Naive thymus-derived CD4-positive, alpha-beta T cell (primary cell): ENCODE data around the gene DOCK10. TPM values are rescaled to one million over a fixed set of nuclear protein-coding genes. Genes with fewer than 3 reads are reported as not detected.

Experiments
- ATAC-seq: fragments of 150-1000 bp; cut with Tn5 transposase; 2 replicates; pipeline ENCODE4 v1.10.0; 2021; ENCODE audit warnings: mild to moderate bottlenecking, moderate library complexity
- CTCF ChIA-PET: fragments of 350-600 bp; sonication (Branson Sonifier 250); formaldehyde crosslinking; loops from one replicate; lab custom pipeline; 2021; ENCODE audit warnings: antibody characterized with exemption; lab: Charles Lee
- POLR2A ChIA-PET: fragments of 350-600 bp; sonication (Branson Sonifier 250); formaldehyde crosslinking; loops from one replicate; lab custom pipeline; 2021; ENCODE audit warnings: antibody characterized with exemption, inconsistent platforms; lab: Charles Lee
- DNase-seq, 9 donors: peaks; one replicate each; pipeline versions ENCODE4 v3.0.0 to v3.0.0-alpha.2; 2020 to 2022; ENCODE audit warnings: mixed read lengths in 1 of 9
- H3K27ac ChIP-seq: one replicate; pipeline ENCODE4 v1.7.0; 2013; ENCODE audit warnings: mild to moderate bottlenecking, low read depth, low read length, moderate library complexity
- H3K27me3 ChIP-seq, 2 donors: one replicate each; pipeline ENCODE4 v1.7.0; 2013; ENCODE audit warnings: low read length in 2 of 2, mild to moderate bottlenecking in 2 of 2, moderate library complexity in 2 of 2; ENCODE audit not compliant: control insufficient read depth in 2 of 2, insufficient read depth in 2 of 2
- H3K36me3 ChIP-seq, 3 experiments: 1 replicate in 2 of 3; 2 replicates in 1 of 3; pipeline ENCODE4 v1.7.0; 2013; ENCODE audit warnings: low read length in 3 of 3, mild to moderate bottlenecking in 3 of 3, moderate library complexity in 1 of 3; ENCODE audit not compliant: insufficient read depth in 3 of 3, control insufficient read depth in 2 of 3
- H3K4me1 ChIP-seq, 2 donors: one replicate each; pipeline ENCODE4 v1.7.0; 2013; ENCODE audit warnings: low read length in 2 of 2, mild to moderate bottlenecking in 2 of 2, moderate library complexity in 1 of 2; ENCODE audit not compliant: control insufficient read depth in 2 of 2, insufficient read depth in 2 of 2
- H3K4me3 ChIP-seq: 2 replicates; pipeline ENCODE4 v1.7.0; 2013; ENCODE audit warnings: mild to moderate bottlenecking, low read length
- H3K9me3 ChIP-seq, 3 experiments: 1 replicate in 2 of 3; 2 replicates in 1 of 3; pipeline ENCODE4 v1.7.0; 2013; ENCODE audit warnings: low read length in 3 of 3; ENCODE audit not compliant: control insufficient read depth in 2 of 3
- H3K27ac Mint-ChIP-seq, 9 donors: one replicate each; pipeline ENCODE4 v1.8.0; 2020 to 2022; ENCODE audit warnings: mixed read lengths in 9 of 9, mild to moderate bottlenecking in 8 of 9, moderate library complexity in 5 of 9, inconsistent platforms in 2 of 9
- H3K27me3 Mint-ChIP-seq, 5 donors: one replicate each; pipeline ENCODE4 v1.8.0; 2021 to 2022; ENCODE audit warnings: mixed read lengths in 5 of 5, mild to moderate bottlenecking in 1 of 5
- H3K36me3 Mint-ChIP-seq, 5 donors: one replicate each; pipeline ENCODE4 v1.8.0; 2020 to 2022; ENCODE audit warnings: mixed read lengths in 5 of 5, mild to moderate bottlenecking in 3 of 5, inconsistent platforms in 1 of 5
- H3K4me1 Mint-ChIP-seq, 7 donors: one replicate each; pipeline ENCODE4 v1.8.0; 2020 to 2022; ENCODE audit warnings: mixed read lengths in 7 of 7, mild to moderate bottlenecking in 3 of 7, inconsistent platforms in 1 of 7
- H3K4me3 Mint-ChIP-seq, 10 donors: one replicate each; pipeline ENCODE4 v1.8.0; 2020 to 2022; ENCODE audit warnings: mild to moderate bottlenecking in 10 of 10, mixed read lengths in 10 of 10, moderate library complexity in 6 of 10, inconsistent platforms in 2 of 10
- H3K9me3 Mint-ChIP-seq, 11 donors: one replicate each; pipeline ENCODE4 v1.8.0; 2020 to 2022; ENCODE audit warnings: mixed read lengths in 11 of 11, mild to moderate bottlenecking in 4 of 11, inconsistent platforms in 1 of 11, moderate library complexity in 1 of 11
- intact Hi-C, 2 donors: fragments of 100-400 bp; cut with micrococcal nuclease; formaldehyde crosslinking; loops; one replicate each; pipeline ENCODE4 v1.15.1; 2023
- polyA plus RNA-seq, 2 donors: library from polyadenylated mRNA; unstranded; fragments of 300-500 nt; fragmentation: Illumina TruSeq; gene quantifications; one replicate each; pipeline ENCODE4 v1.2.3, GENCODE V29; 2021
- total RNA-seq, 6 experiments: library from RNA in 5 of 6; stranded (reverse) in 5 of 6; gene quantifications; 1 replicate in 5 of 6; 2 replicates in 1 of 6; pipeline ENCODE4 v1.2.3 and lab custom pipeline; 2021 to 2026

Gene DOCK10
- total and polyA plus RNA-seq, 7 experiments from 2014 or later, result 64.2 to 275 (median 211) TPM

GRCh38 chr2:224841910-224842309 lies 200.4 kb downstream of the DOCK10 start:
- Histone ChIP-seq H3K9me3 (no peaks in the 10 kb centered on the region), H3K27ac (no peak overlapping the region), H3K4me3 (no peak overlapping the region), H3K27me3 (no peaks in the 10 kb centered on the region), H3K4me1 (no peaks in the 10 kb centered on the region), H3K36me3 (peaks cover 40 to 94% (median 46%) of the 10 kb centered on the region in 3 experiments)
- Mint-ChIP-seq H3K27me3 (no peaks in the 10 kb centered on the region), H3K4me3 (no peak overlapping the region), H3K9me3 (peaks cover 0 to 8% (median 4%) of the 10 kb centered on the region in 11 donors), H3K4me1 (peaks cover 0 to 6% (median 0%) of the 10 kb centered on the region in 7 donors), H3K36me3 (peaks cover 42 to 83% (median 73%) of the 10 kb centered on the region in 5 donors), H3K27ac (peak overlapping the region in 3 of 9 donors; percentile 39 to 84 (median 43))
- ATAC-seq (no peak), DNase-seq (no peak)
- ChIA-PET CTCF (interaction anchor here (1.7 kb wide), 1 partner anchor 10 kb away, joined by 5 read pairs; no protein-coding TSS in a partner anchor), POLR2A (no interaction called here)
- intact Hi-C loops, result loop anchor here (2.0 to 10.0 kb wide), 3 partner anchors 13 to 57 kb away; no protein-coding TSS in a partner anchor

GRCh38 chr2:224838335-224838734 lies 203.9 kb downstream of the DOCK10 start:
- H3K4me1 ChIP-seq, result no peaks in the 10 kb centered on the region
- ChIA-PET CTCF (no interaction called here), POLR2A (interaction anchor here (0.6 to 1.1 kb wide), 3 partner anchors 8 to 49 kb away, joined by 3 to 4 read pairs (median 3); no protein-coding TSS in a partner anchor)
- H3K27ac ChIP-seq, result no peak overlapping the region
- H3K9me3 Mint-ChIP-seq, result peaks cover 0 to 9% (median 4%) of the 10 kb centered on the region in 11 donors
- H3K36me3 Mint-ChIP-seq, result peaks cover 54 to 77% (median 62%) of the 10 kb centered on the region in 5 donors
- no peak overlapping the region for H3K4me3 ChIP-seq
- DNase-seq, result no peak
- H3K4me3 Mint-ChIP-seq, result no peak overlapping the region
- intact Hi-C loops, result loop anchor here in 1 of 2 donors (5.0 kb wide), 1 partner anchor 36 kb away; no protein-coding TSS in a partner anchor
- peaks cover 41 to 90% (median 51%) of the 10 kb centered on the region in 3 experiments for H3K36me3 ChIP-seq
- ATAC-seq, result no peak
- H3K27ac Mint-ChIP-seq, result no peak overlapping the region
- no peaks in the 10 kb centered on the region for H3K27me3 Mint-ChIP-seq
- no peaks in the 10 kb centered on the region for H3K9me3 ChIP-seq
- peaks cover 0 to 10% (median under 1%) of the 10 kb centered on the region in 7 donors for H3K4me1 Mint-ChIP-seq
- H3K27me3 ChIP-seq, result no peaks in the 10 kb centered on the region

- H3K9me3 ChIP-seq, result no peaks in the 10 kb centered on the region
- intact Hi-C loops, result loop anchor here in 1 of 2 donors (5.0 kb wide), 1 partner anchor 35 kb away; no protein-coding TSS in a partner anchor
- peaks cover 52 to 77% (median 62%) of the 10 kb centered on the region in 5 donors for H3K36me3 Mint-ChIP-seq
- no peaks in the 10 kb centered on the region for H3K27me3 Mint-ChIP-seq
- H3K4me3 Mint-ChIP-seq, result no peak overlapping the region
- H3K4me1 ChIP-seq, result no peaks in the 10 kb centered on the region
- H3K4me3 ChIP-seq, result no peak overlapping the region
- H3K9me3 Mint-ChIP-seq, result peaks cover 0 to 8% (median 3%) of the 10 kb centered on the region in 11 donors
- no peak overlapping the region for H3K27ac ChIP-seq
- H3K36me3 ChIP-seq, result peaks cover 42 to 90% (median 53%) of the 10 kb centered on the region in 3 experiments
- ChIA-PET CTCF (no interaction called here), POLR2A (interaction anchor here (1.1 kb wide), 1 partner anchor 35 kb away, joined by 3 read pairs; no protein-coding TSS in a partner anchor)
- DNase-seq (no peak), ATAC-seq (no peak)
- peaks cover 0 to 13% (median 4%) of the 10 kb centered on the region in 7 donors for H3K4me1 Mint-ChIP-seq
- H3K27me3 ChIP-seq, result no peaks in the 10 kb centered on the region
- H3K27ac Mint-ChIP-seq, result peak overlapping the region in 5 of 9 donors; percentile 45 to 61 (median 51)
These were observed 204.7 kb downstream of the DOCK10 start for GRCh38 chr2:224837558-224837957.

- ATAC-seq (no peak), DNase-seq (no peak)
- Histone ChIP-seq H3K27ac (no peak overlapping the region), H3K27me3 (no peaks in the 10 kb centered on the region), H3K4me1 (no peaks in the 10 kb centered on the region), H3K4me3 (no peak overlapping the region), H3K9me3 (no peaks in the 10 kb centered on the region), H3K36me3 (peaks cover 43 to 90% (median 50%) of the 10 kb centered on the region in 3 experiments)
- no peaks in the 10 kb centered on the region for H3K27me3 Mint-ChIP-seq
- H3K4me3 Mint-ChIP-seq, result no peak overlapping the region
- peaks cover 49 to 77% (median 61%) of the 10 kb centered on the region in 5 donors for H3K36me3 Mint-ChIP-seq
- intact Hi-C loops, result loop anchor here in 1 of 2 donors (5.0 kb wide), 1 partner anchor 35 kb away; no protein-coding TSS in a partner anchor
- POLR2A ChIA-PET, result no interaction called here
- H3K4me1 Mint-ChIP-seq, result peaks cover 0 to 13% (median 4%) of the 10 kb centered on the region in 7 donors
- H3K27ac Mint-ChIP-seq, result peak overlapping the region in 6 of 9 donors; percentile 25 to 61 (median 48)
- H3K9me3 Mint-ChIP-seq, result peaks cover 0 to 8% (median 2%) of the 10 kb centered on the region in 11 donors
- CTCF ChIA-PET, result no interaction called here
These were observed 205.2 kb downstream of the DOCK10 start for GRCh38 chr2:224837066-224837465.

- Mint-ChIP-seq H3K36me3 (peaks cover 44 to 77% (median 62%) of the 10 kb centered on the region in 5 donors), H3K27ac (peak overlapping the region in 4 of 9 donors; percentile 5 to 62 (median 34)), H3K4me1 (peaks cover 0 to 13% (median 4%) of the 10 kb centered on the region in 7 donors), H3K9me3 (peaks cover 0 to 8% (median 2%) of the 10 kb centered on the region in 11 donors), H3K27me3 (no peaks in the 10 kb centered on the region), H3K4me3 (no peak overlapping the region)
- DNase-seq (no peak), ATAC-seq (no peak)
- H3K27ac ChIP-seq, result no peak overlapping the region
- no peaks in the 10 kb centered on the region for H3K27me3 ChIP-seq
- ChIA-PET POLR2A (interaction anchor here (0.7 kb wide), 1 partner anchor 117 kb away, joined by 3 read pairs; no protein-coding TSS in a partner anchor), CTCF (no interaction called here)
- intact Hi-C loops, result loop anchor here in 1 of 2 donors (5.0 kb wide), 1 partner anchor 34 kb away; no protein-coding TSS in a partner anchor
- no peaks in the 10 kb centered on the region for H3K9me3 ChIP-seq
- H3K36me3 ChIP-seq, result peaks cover 45 to 91% (median 48%) of the 10 kb centered on the region in 3 experiments
- H3K4me1 ChIP-seq, result no peaks in the 10 kb centered on the region
- H3K4me3 ChIP-seq, result no peak overlapping the region
These were observed 206.0 kb downstream of the DOCK10 start for GRCh38 chr2:224836263-224836662.

- CTCF ChIA-PET, result no interaction called here
- H3K27me3 Mint-ChIP-seq, result no peaks in the 10 kb centered on the region
- H3K9me3 ChIP-seq, result no peaks in the 10 kb centered on the region
- no peak for ATAC-seq
- H3K27ac ChIP-seq, result no peak overlapping the region
- no peak for DNase-seq
- POLR2A ChIA-PET, result no interaction called here
- H3K27me3 ChIP-seq, result no peaks in the 10 kb centered on the region
- peaks cover 0 to 7% (median 0%) of the 10 kb centered on the region in 11 donors for H3K9me3 Mint-ChIP-seq
- H3K27ac Mint-ChIP-seq, result no peak overlapping the region
- H3K4me1 Mint-ChIP-seq, result peaks cover 0 to 13% (median 4%) of the 10 kb centered on the region in 7 donors
- peaks cover 45 to 89% (median 48%) of the 10 kb centered on the region in 3 experiments for H3K36me3 ChIP-seq
- no peak overlapping the region for H3K4me3 ChIP-seq
- intact Hi-C loops, result loop anchor here in 1 of 2 donors (5.0 kb wide), 1 partner anchor 33 kb away; no protein-coding TSS in a partner anchor
- no peaks in the 10 kb centered on the region for H3K4me1 ChIP-seq
- no peak overlapping the region for H3K4me3 Mint-ChIP-seq
- H3K36me3 Mint-ChIP-seq, result peaks cover 38 to 71% (median 58%) of the 10 kb centered on the region in 5 donors
These were observed 206.9 kb downstream of the DOCK10 start for GRCh38 chr2:224835405-224835804.
